Endodermal cell (in vitro differentiated cells): ENCODE data around the gene ESR1. TPM values are rescaled to one million over a fixed set of nuclear protein-coding genes. Genes with fewer than 3 reads are reported as not detected.

ENCODE experiments used
- DNase-seq: peaks from one replicate; pipeline ENCODE4 v3.0.0-alpha.2; 2017
- H3K27ac ChIP-seq: 2 replicates; pipeline ENCODE4 v1.5.1; 2013; ENCODE audit warnings: mild to moderate bottlenecking, low read depth, low read length, moderate library complexity
- H3K27me3 ChIP-seq: 2 replicates; pipeline ENCODE4 v1.6.1; 2013; ENCODE audit warnings: mild to moderate bottlenecking, low read length, moderate library complexity; ENCODE audit not compliant: insufficient read depth, control insufficient read depth, poor library complexity, severe bottlenecking
- H3K36me3 ChIP-seq: 2 replicates; pipeline ENCODE4 v1.7.0; 2013; ENCODE audit warnings: mild to moderate bottlenecking, low read length, moderate library complexity; ENCODE audit not compliant: control insufficient read depth, insufficient read depth
- H3K4me1 ChIP-seq: one replicate; pipeline ENCODE4 v1.7.0; 2013; ENCODE audit warnings: low read length; ENCODE audit not compliant: control insufficient read depth, insufficient read depth
- H3K4me3 ChIP-seq: 2 replicates; pipeline ENCODE4 v1.5.1; 2013; ENCODE audit warnings: mild to moderate bottlenecking, low read length, moderate library complexity
- H3K9ac ChIP-seq: 2 replicates; pipeline ENCODE4 v1.6.1; 2013; ENCODE audit warnings: mild to moderate bottlenecking, low read length, moderate library complexity; ENCODE audit not compliant: poor library complexity, severe bottlenecking; ENCODE audit errors: extremely low read depth
- H3K9me3 ChIP-seq: 2 replicates; pipeline ENCODE4 v1.6.1; 2013; ENCODE audit warnings: mild to moderate bottlenecking, low read length, moderate library complexity; ENCODE audit not compliant: control insufficient read depth
- H3K27ac Mint-ChIP-seq: 2 replicates; pipeline ENCODE4 v1.8.0; 2020; ENCODE audit warnings: mixed read lengths
- H3K27me3 Mint-ChIP-seq: 2 replicates; pipeline ENCODE4 v1.8.0; 2021; ENCODE audit warnings: mild to moderate bottlenecking, mixed read lengths; ENCODE audit not compliant: insufficient read depth
- H3K36me3 Mint-ChIP-seq: 2 replicates; pipeline ENCODE4 v1.8.0; 2020; ENCODE audit warnings: low read depth, mixed read lengths
- H3K4me1 Mint-ChIP-seq: 2 replicates; pipeline ENCODE4 v1.8.0; 2020; ENCODE audit warnings: mixed read lengths
- H3K4me3 Mint-ChIP-seq: 2 replicates; pipeline ENCODE4 v1.8.0; 2020; ENCODE audit warnings: mild to moderate bottlenecking, moderate library complexity, mixed read lengths
- H3K9me3 Mint-ChIP-seq: 2 replicates; pipeline ENCODE4 v1.8.0; 2020; ENCODE audit warnings: mild to moderate bottlenecking, mixed read lengths
- WGBS, 2 experiments: methylation state at CpG; one replicate each; pipeline versions ENCODE4 v1.1.5 to v1.1.7; 2013; ENCODE audit warnings: missing lambda C conversion rate in 2 of 2, mixed read lengths in 1 of 2; ENCODE audit not compliant: insufficient coverage in 1 of 2, insufficient read length in 1 of 2; 5-methylcytosine and 5-hydroxymethylcytosine counted together
- total RNA-seq, 2 donors: library from RNA; stranded (reverse); fragmentation: NEBNext Ultra II Directional in 1 of 2; extraction: Animal tissue kit (Norgen Biotek cat#: 25700) in 1 of 2; gene quantifications; 2 replicates in 1 of 2; 3 replicates in 1 of 2; pipeline ENCODE4 v1.2.1, GENCODE V29; 2021
- TF ChIP-seq, protein P1 (sequence below): fragments of 200-600 bp; sonication (generic); conservative IDR thresholded peaks from 2 replicates; pipeline ENCODE4 v1.5.0; 2021; ENCODE audit warnings: antibody characterized with exemption, mild to moderate bottlenecking

Gene ESR1
- total RNA-seq, 2 donors from 2014 or later = not detected

DNA sequence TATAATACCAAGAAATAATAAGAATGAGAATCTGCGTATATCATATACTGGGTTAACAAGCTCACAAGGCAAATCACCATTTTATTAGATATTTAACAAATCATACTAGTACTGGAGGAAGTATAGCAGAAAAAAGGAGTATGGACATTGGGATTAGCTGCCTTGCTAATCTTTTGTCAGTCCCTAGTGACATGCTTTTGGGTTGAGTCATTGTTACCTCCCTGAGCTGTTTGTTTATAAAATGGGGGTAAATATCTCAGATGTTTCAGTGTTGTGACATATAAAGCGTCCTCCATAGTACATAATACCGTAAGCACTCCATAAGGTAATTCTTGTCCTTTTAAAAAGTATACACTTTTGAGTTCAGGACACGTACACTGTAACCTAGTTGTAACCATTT is 107.0 kb downstream of the ESR1 start:
- Histone ChIP-seq H3K9ac (no peak overlapping the region), H3K4me3 (no peak overlapping the region), H3K27me3 (no peaks in the 10 kb centered on the region), H3K27ac (no peak overlapping the region), H3K4me1 (peaks cover 2% of the 10 kb centered on the region), H3K36me3 (no peaks in the 10 kb centered on the region), H3K9me3 (no peaks in the 10 kb centered on the region)
- WGBS, 2 experiments = 86% methylated on average over 3 of the region's 4 CpGs; no CpG with 5 or more reads in 1 of the 2 experiments
- no peaks in the 10 kb centered on the region for H3K27me3 Mint-ChIP-seq
- H3K27ac Mint-ChIP-seq = peak overlapping the region; percentile 41
- no peaks in the 10 kb centered on the region for H3K36me3 Mint-ChIP-seq
- peaks cover 8% of the 10 kb centered on the region for H3K4me1 Mint-ChIP-seq
- no peaks in the 10 kb centered on the region for H3K9me3 Mint-ChIP-seq
- DNase-seq = no peak
- no peak overlapping the region for H3K4me3 Mint-ChIP-seq
- TF ChIP-seq, protein P1, sequence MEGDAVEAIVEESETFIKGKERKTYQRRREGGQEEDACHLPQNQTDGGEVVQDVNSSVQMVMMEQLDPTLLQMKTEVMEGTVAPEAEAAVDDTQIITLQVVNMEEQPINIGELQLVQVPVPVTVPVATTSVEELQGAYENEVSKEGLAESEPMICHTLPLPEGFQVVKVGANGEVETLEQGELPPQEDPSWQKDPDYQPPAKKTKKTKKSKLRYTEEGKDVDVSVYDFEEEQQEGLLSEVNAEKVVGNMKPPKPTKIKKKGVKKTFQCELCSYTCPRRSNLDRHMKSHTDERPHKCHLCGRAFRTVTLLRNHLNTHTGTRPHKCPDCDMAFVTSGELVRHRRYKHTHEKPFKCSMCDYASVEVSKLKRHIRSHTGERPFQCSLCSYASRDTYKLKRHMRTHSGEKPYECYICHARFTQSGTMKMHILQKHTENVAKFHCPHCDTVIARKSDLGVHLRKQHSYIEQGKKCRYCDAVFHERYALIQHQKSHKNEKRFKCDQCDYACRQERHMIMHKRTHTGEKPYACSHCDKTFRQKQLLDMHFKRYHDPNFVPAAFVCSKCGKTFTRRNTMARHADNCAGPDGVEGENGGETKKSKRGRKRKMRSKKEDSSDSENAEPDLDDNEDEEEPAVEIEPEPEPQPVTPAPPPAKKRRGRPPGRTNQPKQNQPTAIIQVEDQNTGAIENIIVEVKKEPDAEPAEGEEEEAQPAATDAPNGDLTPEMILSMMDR = no peak

- 80 to 98% methylated on average over 1 to 2 of the region's 3 CpGs for WGBS, 2 experiments
- Histone ChIP-seq H3K27me3 (no peaks in the 10 kb centered on the region), H3K4me3 (no peak overlapping the region), H3K9me3 (no peaks in the 10 kb centered on the region), H3K4me1 (peaks cover 2% of the 10 kb centered on the region), H3K27ac (no peak overlapping the region), H3K36me3 (no peaks in the 10 kb centered on the region), H3K9ac (no peak overlapping the region)
- peaks cover 8% of the 10 kb centered on the region for H3K4me1 Mint-ChIP-seq
- TF ChIP-seq, protein P1 = no peak
- no peak for DNase-seq
- no peaks in the 10 kb centered on the region for H3K36me3 Mint-ChIP-seq
- H3K4me3 Mint-ChIP-seq = no peak overlapping the region
- peaks cover 2% of the 10 kb centered on the region for H3K9me3 Mint-ChIP-seq
- H3K27ac Mint-ChIP-seq = no peak overlapping the region
- no peaks in the 10 kb centered on the region for H3K27me3 Mint-ChIP-seq
Measured at GRCh38 chr6:151916075-151916474, 108.6 kb downstream of the ESR1 start.

DNA sequence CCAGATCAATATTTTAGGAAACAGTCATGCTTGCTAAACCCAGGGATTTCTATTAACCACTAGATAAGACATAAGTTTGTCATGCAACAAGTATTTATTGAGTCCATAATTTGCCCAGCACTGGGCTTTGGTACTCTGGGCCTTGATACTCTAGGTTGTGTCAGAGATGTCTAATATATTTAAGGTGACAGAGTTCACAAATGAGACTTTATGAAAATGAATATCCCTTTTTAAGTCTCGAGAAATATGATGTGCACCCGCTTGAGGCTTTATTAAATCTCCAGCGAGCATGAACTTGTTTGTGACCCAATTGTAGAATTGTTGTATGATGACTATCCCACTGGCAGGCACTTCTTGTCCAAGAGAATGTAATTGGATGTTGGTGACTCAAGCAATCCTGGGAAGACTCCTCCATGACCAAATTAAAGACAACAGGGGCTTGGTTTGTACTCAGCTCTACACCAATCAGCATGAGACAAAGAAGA is 109.2 kb downstream of the ESR1 start:
- no peak overlapping the region for H3K27ac Mint-ChIP-seq
- no peak overlapping the region for H3K4me3 Mint-ChIP-seq
- TF ChIP-seq, protein P1 = no peak
- Histone ChIP-seq H3K4me3 (no peak overlapping the region), H3K9ac (no peak overlapping the region), H3K27ac (no peak overlapping the region), H3K36me3 (no peaks in the 10 kb centered on the region), H3K4me1 (peaks cover 2% of the 10 kb centered on the region), H3K9me3 (no peaks in the 10 kb centered on the region), H3K27me3 (no peaks in the 10 kb centered on the region)
- peaks cover 8% of the 10 kb centered on the region for H3K4me1 Mint-ChIP-seq
- H3K36me3 Mint-ChIP-seq = no peaks in the 10 kb centered on the region
- DNase-seq = no peak
- H3K27me3 Mint-ChIP-seq = no peaks in the 10 kb centered on the region
- peaks cover 5% of the 10 kb centered on the region for H3K9me3 Mint-ChIP-seq
- WGBS, 2 experiments = 90 to 97% methylated on average over 3 of the region's 3 CpGs
